Amniotic epithelial cell (primary cell): Measurements from ENCODE around the gene TMPRSS13.
A peak's percentile ranks its signal among the peaks of the same experiment; 100 is the strongest.
"Not testable (repeated sequence)": the region's sequence is repeated elsewhere in the genome, so short reads cannot be mapped to it uniquely, and the experiment has no call there.

Experiments used
- DNase-seq: peaks from one replicate; pipeline ENCODE4 v3.0.0-alpha.2; 2010; ENCODE audit warnings: low read depth

The TMPRSS13 gene

GRCh38 chr11:117950301-117950700 lies 21.1 kb upstream of the TMPRSS13 start:
- no peak for DNase-seq

- no peak for DNase-seq
Observed at GRCh38 chr11:117949062-117949461, 19.9 kb upstream of the TMPRSS13 start.

GRCh38 chr11:117948466-117948865 lies 19.3 kb upstream of the TMPRSS13 start:
- not testable (repeated sequence) for DNase-seq

GRCh38 chr11:117947751-117948150 lies 18.5 kb upstream of the TMPRSS13 start:
- DNase-seq, result not testable (repeated sequence)

- DNase-seq, result peak; percentile 90
Observed at GRCh38 chr11:117946842-117947526, 17.8 kb upstream of the TMPRSS13 start.

GRCh38 chr11:117946156-117946841 lies 17.1 kb upstream of the TMPRSS13 start:
- no peak for DNase-seq

GRCh38 chr11:117945047-117945810 lies 16.0 kb upstream of the TMPRSS13 start:
- DNase-seq, result no peak

- DNase-seq, result no peak
Observed at GRCh38 chr11:117944554-117944953, 15.4 kb upstream of the TMPRSS13 start.

GRCh38 chr11:117941976-117942654 lies 12.9 kb upstream of the TMPRSS13 start:
- DNase-seq, result no peak

- no peak for DNase-seq
Observed at GRCh38 chr11:117941163-117941707, 12.0 kb upstream of the TMPRSS13 start.

- no peak for DNase-seq
Observed at GRCh38 chr11:117940736-117941135, 11.5 kb upstream of the TMPRSS13 start.

- no peak for DNase-seq
Observed at GRCh38 chr11:117936973-117937372, 7.8 kb upstream of the TMPRSS13 start.

GRCh38 chr11:117934526-117935307 lies 5.5 kb upstream of the TMPRSS13 start:
- DNase-seq, result no peak

- no peak for DNase-seq
Observed at GRCh38 chr11:117933930-117934329, 4.7 kb upstream of the TMPRSS13 start.

- no peak for DNase-seq
Observed at GRCh38 chr11:117933475-117933874, 4.3 kb upstream of the TMPRSS13 start.

GRCh38 chr11:117932947-117933346 lies 3.7 kb upstream of the TMPRSS13 start:
- DNase-seq, result no peak

GRCh38 chr11:117932426-117932825 lies 3.2 kb upstream of the TMPRSS13 start:
- no peak for DNase-seq

GRCh38 chr11:117931971-117932370 lies 2.8 kb upstream of the TMPRSS13 start:
- DNase-seq, result no peak

GRCh38 chr11:117931331-117931950 lies 2.2 kb upstream of the TMPRSS13 start:
- DNase-seq, result no peak

GRCh38 chr11:117930668-117931330 lies 1.6 kb upstream of the TMPRSS13 start:
- DNase-seq, result no peak
